Lower leg skin (tissue), 3 donors: ENCODE results near the gene RTTN.

Experiments used
- POLR2A ChIP-seq, 2 donors: fragments of 450-650 bp; IDR thresholded peaks; one replicate each; pipeline ENCODE4 v1.6.1; 2016 to 2017; ENCODE audit warnings: antibody characterized with exemption in 2 of 2, mild to moderate bottlenecking in 1 of 2, moderate library complexity in 1 of 2
- TF ChIP-seq, protein P1 (sequence below), 3 donors: fragments of 450-650 bp; IDR thresholded peaks; one replicate each; pipeline ENCODE4 v1.5.1; 2016; ENCODE audit warnings: antibody characterized with exemption in 3 of 3, mild to moderate bottlenecking in 3 of 3, moderate library complexity in 2 of 3

DNA sequence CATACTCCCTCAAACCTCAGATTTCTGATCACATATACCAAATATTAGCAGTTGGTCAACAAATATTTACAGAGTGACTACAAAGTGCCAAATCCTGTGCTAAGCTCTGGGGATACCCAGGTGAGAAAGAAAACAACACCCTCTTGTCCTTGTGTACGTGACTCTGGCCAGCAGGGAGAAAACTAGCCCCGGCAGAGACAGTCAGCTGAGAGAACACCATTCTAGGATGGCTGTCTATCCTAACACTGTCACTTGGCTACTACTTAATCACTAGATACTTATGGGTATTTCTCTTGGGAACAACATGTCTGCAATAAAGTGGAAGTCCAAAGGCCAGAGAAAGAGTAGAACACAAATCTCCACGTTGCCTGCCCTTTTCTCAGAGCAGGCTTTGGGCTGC lies 199.9 kb downstream of the RTTN start:
- no peak for TF ChIP-seq POLR2A (IDR thresholded peaks at IDR 0.05)
- TF ChIP-seq, protein P1, sequence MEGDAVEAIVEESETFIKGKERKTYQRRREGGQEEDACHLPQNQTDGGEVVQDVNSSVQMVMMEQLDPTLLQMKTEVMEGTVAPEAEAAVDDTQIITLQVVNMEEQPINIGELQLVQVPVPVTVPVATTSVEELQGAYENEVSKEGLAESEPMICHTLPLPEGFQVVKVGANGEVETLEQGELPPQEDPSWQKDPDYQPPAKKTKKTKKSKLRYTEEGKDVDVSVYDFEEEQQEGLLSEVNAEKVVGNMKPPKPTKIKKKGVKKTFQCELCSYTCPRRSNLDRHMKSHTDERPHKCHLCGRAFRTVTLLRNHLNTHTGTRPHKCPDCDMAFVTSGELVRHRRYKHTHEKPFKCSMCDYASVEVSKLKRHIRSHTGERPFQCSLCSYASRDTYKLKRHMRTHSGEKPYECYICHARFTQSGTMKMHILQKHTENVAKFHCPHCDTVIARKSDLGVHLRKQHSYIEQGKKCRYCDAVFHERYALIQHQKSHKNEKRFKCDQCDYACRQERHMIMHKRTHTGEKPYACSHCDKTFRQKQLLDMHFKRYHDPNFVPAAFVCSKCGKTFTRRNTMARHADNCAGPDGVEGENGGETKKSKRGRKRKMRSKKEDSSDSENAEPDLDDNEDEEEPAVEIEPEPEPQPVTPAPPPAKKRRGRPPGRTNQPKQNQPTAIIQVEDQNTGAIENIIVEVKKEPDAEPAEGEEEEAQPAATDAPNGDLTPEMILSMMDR (IDR thresholded peaks at IDR 0.05) = no peak
